Measurements from ENCODE around the gene RPUSD1. TPM values are rescaled to one million over a fixed set of nuclear protein-coding genes. Genes with fewer than 3 reads are reported as not detected.

Gene RPUSD1
- total RNA-seq, 1 donor from 2014 or later: 35.3 TPM

- Mint-ChIP-seq H3K27ac (no peak overlapping the region), H3K9me3 (peaks cover 10% of the 10 kb centered on the region), H3K4me3 (no peak overlapping the region), H3K36me3 (ENCODE audit: low read depth) (no peaks in the 10 kb centered on the region), H3K27me3 (no peaks in the 10 kb centered on the region), H3K4me1 (no peaks in the 10 kb centered on the region)
- ATAC-seq (ENCODE audit: low read depth): no peak
- POLR2A ChIA-PET: no interaction called here
- intact Hi-C loops (cut with micrococcal nuclease): no loop called here
- DNase-seq: no peak
- CTCF ChIA-PET: no interaction called here
- TF ChIP-seq CTCF (IDR thresholded peaks at IDR 0.05): no peak
Observed at GRCh38 chr16:832652-833336, 44.6 kb upstream of the RPUSD1 start.

GRCh38 chr16:831571-832413, 43.6 kb upstream of the RPUSD1 start:
- ATAC-seq (ENCODE audit: low read depth) (no peak), DNase-seq (no peak)
- Mint-ChIP-seq H3K9me3 (peaks cover 10% of the 10 kb centered on the region), H3K27ac (no peak overlapping the region), H3K4me1 (no peaks in the 10 kb centered on the region), H3K27me3 (no peaks in the 10 kb centered on the region), H3K4me3 (no peak overlapping the region), H3K36me3 (ENCODE audit: low read depth) (no peaks in the 10 kb centered on the region)
- POLR2A ChIA-PET: no interaction called here
- CTCF ChIA-PET: no interaction called here
- intact Hi-C loops (cut with micrococcal nuclease): no loop called here
- TF ChIP-seq CTCF (IDR thresholded peaks at IDR 0.05): no peak

GRCh38 chr16:830871-831570, 42.8 kb upstream of the RPUSD1 start:
- H3K4me3 Mint-ChIP-seq: no peak overlapping the region

GRCh38 chr16:830107-830870, 42.1 kb upstream of the RPUSD1 start:
- TF ChIP-seq CTCF (IDR thresholded peaks at IDR 0.05): no peak
- DNase-seq (no peak), ATAC-seq (ENCODE audit: low read depth) (no peak)
- CTCF ChIA-PET: no interaction called here
- H3K27me3 Mint-ChIP-seq: peaks cover 6% of the 10 kb centered on the region
- H3K36me3 Mint-ChIP-seq (ENCODE audit: low read depth): no peaks in the 10 kb centered on the region
- H3K4me1 Mint-ChIP-seq: no peaks in the 10 kb centered on the region
- H3K27ac Mint-ChIP-seq: no peak overlapping the region
- intact Hi-C loops (cut with micrococcal nuclease): no loop called here
- POLR2A ChIA-PET: no interaction called here
- H3K9me3 Mint-ChIP-seq: no peaks in the 10 kb centered on the region
- no peak overlapping the region for H3K4me3 Mint-ChIP-seq

More at GRCh38 chr16:830871-831570, 42.8 kb upstream of the RPUSD1 start:
- ChIA-PET POLR2A (no interaction called here), CTCF (no interaction called here)
- no peaks in the 10 kb centered on the region for H3K4me1 Mint-ChIP-seq
- H3K36me3 Mint-ChIP-seq (ENCODE audit: low read depth): no peaks in the 10 kb centered on the region
- no peak for ATAC-seq (ENCODE audit: low read depth)
- no peak overlapping the region for H3K27ac Mint-ChIP-seq
- TF ChIP-seq CTCF (IDR thresholded peaks at IDR 0.05): no peak
- peaks cover 5% of the 10 kb centered on the region for H3K9me3 Mint-ChIP-seq
- intact Hi-C loops (cut with micrococcal nuclease): no loop called here
- peaks cover under 1% of the 10 kb centered on the region for H3K27me3 Mint-ChIP-seq
- DNase-seq: no peak

Data from activated B cell treated with CpG ODN at 0.5 μM for 24 hours (primary cell).